GM12875 (cell line): Measurements from ENCODE around the gene NAA35.

Experiments
- H3K4me3 ChIP-seq: one replicate; pipeline ENCODE4 v1.5.1; 2011; ENCODE audit warnings: low read depth, low read length, control low read depth
- CTCF ChIP-seq: IDR thresholded peaks from 2 replicates; pipeline ENCODE4 v1.5.1; 2011; ENCODE audit warnings: low read depth, mild to moderate bottlenecking, control low read depth, inconsistent platforms, low read length, moderate library complexity, borderline replicate concordance; ENCODE audit not compliant: insufficient read depth

NAA35 gene

DNA sequence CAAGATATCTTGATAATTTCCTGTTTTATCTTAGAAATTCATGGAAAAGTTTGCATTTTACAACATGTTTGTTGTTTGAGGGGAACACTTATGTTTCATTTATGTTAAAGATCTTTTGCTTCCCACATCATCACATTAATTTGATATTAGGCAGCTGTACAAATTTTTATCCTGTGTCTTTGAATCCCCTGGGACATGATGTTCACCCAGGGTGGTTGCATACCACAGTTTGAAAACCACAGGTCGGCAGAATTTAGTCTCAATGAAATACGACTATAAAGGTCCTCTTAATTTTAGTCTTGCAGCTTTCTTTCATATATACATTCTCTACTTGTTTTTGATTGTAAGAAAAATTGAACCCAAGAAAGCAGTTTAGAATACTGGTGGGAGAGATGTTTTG is 3.7 kb downstream of the NAA35 start:
- no peak for TF ChIP-seq CTCF
- H3K4me3 ChIP-seq = no peak overlapping the region

GRCh38 chr9:85949586-85950335 is 8.8 kb downstream of the NAA35 start:
- TF ChIP-seq CTCF = no peak
- H3K4me3 ChIP-seq = no peak overlapping the region

- H3K4me3 ChIP-seq = no peak overlapping the region
- no peak for TF ChIP-seq CTCF
Observed at GRCh38 chr9:85959955-85960354, 19.0 kb downstream of the NAA35 start.

- no peak overlapping the region for H3K4me3 ChIP-seq
Observed at GRCh38 chr9:85960688-85961093, 19.7 kb downstream of the NAA35 start.

DNA sequence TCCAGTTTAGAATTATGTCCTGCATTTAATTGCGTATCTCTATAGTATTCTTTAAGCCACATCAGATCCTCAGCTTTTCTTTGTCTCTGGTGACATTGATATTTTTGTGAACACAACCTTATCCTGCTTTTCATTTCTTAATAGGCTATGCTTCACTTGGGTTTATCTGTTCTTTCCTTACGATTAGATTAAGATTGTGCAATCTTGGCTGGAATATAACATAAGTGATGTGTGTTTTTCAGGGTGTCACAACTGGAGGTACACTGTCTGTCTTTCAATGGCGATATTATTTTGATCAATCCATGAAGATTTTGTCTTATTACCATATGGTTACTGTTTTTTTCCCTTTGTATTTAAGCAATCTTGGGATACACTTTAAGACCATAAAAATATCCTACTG is 23.6 kb downstream of the NAA35 start:
- no peak overlapping the region for H3K4me3 ChIP-seq
- TF ChIP-seq CTCF = no peak

More at GRCh38 chr9:85960688-85961093, 19.7 kb downstream of the NAA35 start:
- no peak for TF ChIP-seq CTCF

DNA sequence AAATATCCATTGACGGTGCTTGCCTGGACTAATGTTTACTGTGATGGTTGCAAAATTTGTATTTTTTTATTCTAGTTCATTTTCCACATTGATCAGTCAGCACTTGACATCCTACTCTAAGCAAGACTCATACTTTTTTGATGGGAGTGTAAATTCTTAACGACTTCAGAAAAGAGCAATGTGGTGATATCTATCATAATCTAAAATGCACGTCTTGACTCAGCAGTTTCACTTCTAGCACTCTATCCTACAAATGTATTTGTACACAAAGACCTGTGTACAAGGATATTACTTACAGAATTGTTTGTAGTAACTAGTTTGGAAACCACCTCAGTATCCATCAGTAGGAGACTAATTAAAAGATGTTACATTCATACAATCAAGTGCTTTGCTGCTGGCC is 24.0 kb downstream of the NAA35 start:
- no peak overlapping the region for H3K4me3 ChIP-seq
- TF ChIP-seq CTCF = no peak

DNA sequence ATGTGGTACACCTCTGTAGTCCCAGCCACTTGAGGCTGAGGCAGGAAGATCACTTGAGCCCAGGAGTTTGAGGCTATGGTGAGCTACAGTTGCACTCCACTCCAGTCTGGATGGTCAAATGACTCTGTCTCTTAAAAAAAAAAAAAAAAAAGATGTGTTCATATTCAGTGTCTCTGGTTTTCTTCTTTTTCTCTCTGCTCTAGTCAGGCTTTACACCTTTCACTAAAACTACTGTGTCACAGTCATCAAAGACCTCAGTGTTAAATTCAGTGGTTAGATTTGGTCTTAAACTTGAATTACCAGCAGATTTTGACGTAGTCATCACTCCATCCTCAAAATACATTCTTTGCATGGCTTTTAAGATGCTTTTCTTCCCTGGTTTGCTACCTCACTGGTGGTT is 28.8 kb downstream of the NAA35 start:
- no peak overlapping the region for H3K4me3 ChIP-seq
- no peak for TF ChIP-seq CTCF
